Stomach (tissue), 4 donors: ENCODE results near the gene RIC1.

ENCODE experiments used
- CTCF ChIP-seq, 7 experiments: fragments of 450-650 bp in 4 of 7; fragments of 200-600 bp in 3 of 7; sonication (generic) in 3 of 7; IDR thresholded peaks; one replicate each; pipeline ENCODE4 v1.5.1; 2016 to 2019; ENCODE audit warnings: antibody characterized with exemption in 7 of 7, control low read depth in 2 of 7, mild to moderate bottlenecking in 1 of 7
- EP300 ChIP-seq: sonication (generic); formaldehyde crosslinking; IDR thresholded peaks from one replicate; pipeline ENCODE4 v1.6.1; 2017; ENCODE audit warnings: antibody characterized with exemption
- POLR2A ChIP-seq, 4 donors: fragments of 450-650 bp; IDR thresholded peaks; one replicate each; pipeline ENCODE4 v1.6.1; 2016; ENCODE audit warnings: antibody characterized with exemption in 4 of 4, control low read depth in 2 of 4, mild to moderate bottlenecking in 1 of 4, moderate library complexity in 1 of 4
- POLR2AphosphoS5 ChIP-seq, 3 donors: sonication (generic); formaldehyde crosslinking; IDR thresholded peaks; one replicate each; pipeline ENCODE4 v1.6.1; 2016; ENCODE audit warnings: antibody characterized with exemption in 3 of 3

- no peak for TF ChIP-seq POLR2AphosphoS5 (IDR thresholded peaks at IDR 0.05)
- no peak for TF ChIP-seq EP300
- no peak for TF ChIP-seq CTCF (IDR thresholded peaks at IDR 0.05)
- TF ChIP-seq POLR2A (IDR thresholded peaks at IDR 0.05), result no peak
These were observed 11.2 kb upstream of the RIC1 start for GRCh38 chr9:5617749-5618148.
